Measurements from ENCODE around the gene PRSS12. TPM values are rescaled to one million over a fixed set of nuclear protein-coding genes. Genes with fewer than 3 reads are reported as not detected.

PRSS12 gene
- total and polyA plus RNA-seq, 2 donors (not counting 3 experiments of a cell fraction or from before 2014, with no cell fraction given), result 0.22 to 0.55 TPM

- TF ChIP-seq MAX (IDR thresholded peaks at IDR 0.05; ENCODE audit: insufficient read depth, insufficient read length) (no peak), JUN (IDR thresholded peaks at IDR 0.05; ENCODE audit: borderline replicate concordance, insufficient read depth, insufficient read length, low read depth) (no peak), CTCF (IDR thresholded peaks at IDR 0.05; ENCODE audit: extremely low read depth in 1 of 2, insufficient read depth in 1 of 2, low read depth in 1 of 2, low read length in 2 of 2) (no peak), POLR2AphosphoS5 (IDR thresholded peaks at IDR 0.05; ENCODE audit: insufficient read depth, low read depth, low read length) (no peak), GATA2 (IDR thresholded peaks at IDR 0.05; ENCODE audit: insufficient read depth, insufficient read length, low read depth, low read length) (no peak), POLR2A (IDR thresholded peaks at IDR 0.05; ENCODE audit: low read depth, low read length) (no peak)
- Histone ChIP-seq H2AFZ (ENCODE audit: low read depth, low read length) (no peak overlapping the region), H3K9ac (replicated peaks; ENCODE audit: extremely low read depth, insufficient read depth, low read length) (no peak overlapping the region), H3K4me2 (ENCODE audit: insufficient read depth, low read length) (no peak overlapping the region), H3K36me3 (ENCODE audit: control insufficient read depth in 2 of 2, extremely low read depth in 1 of 2, insufficient read depth in 2 of 2, low read length in 2 of 2) (no peaks in the 10 kb centered on the region), H3K4me3 (replicated peaks in 1 of 3; ENCODE audit: insufficient read depth in 1 of 3, low read depth in 1 of 3, low read length in 3 of 3) (no peak overlapping the region), H3K4me1 (ENCODE audit: control insufficient read depth, extremely low read depth, insufficient read depth, low read length) (no peaks in the 10 kb centered on the region), H4K20me1 (replicated peaks; ENCODE audit: control insufficient read depth, extremely low read depth, insufficient read depth, low read length) (no peaks in the 10 kb centered on the region), H3K27ac (ENCODE audit: insufficient read depth, low read depth, low read length) (no peak overlapping the region), H3K79me2 (ENCODE audit: control insufficient read depth, insufficient read depth, low read length) (no peaks in the 10 kb centered on the region), H3K27me3 (ENCODE audit: control insufficient read depth in 2 of 2, insufficient read depth in 2 of 2, low read length in 2 of 2) (no peaks in the 10 kb centered on the region), H3K9me1 (replicated peaks; ENCODE audit: control insufficient read depth, extremely low read depth, insufficient read depth, low read length) (no peaks in the 10 kb centered on the region), H3K9me3 (replicated peaks; ENCODE audit: control insufficient read depth, insufficient read depth, low read length) (no peaks in the 10 kb centered on the region)
- ChIA-PET POLR2A (no interaction called here), CTCF (no interaction called here)
- DNase-seq (ENCODE audit: low read depth, low spot score) (no peak), FAIRE-seq (no peak)
- intact Hi-C loops (cut with micrococcal nuclease) (no loop called here), dilution Hi-C loops (cut with MboI; ENCODE audit: extremely low pct_ligation_motif_present, low sequenced_read_pairs) (no loop called here)
- no TSS peak for BruUV-seq (replicated peaks)
Observed at GRCh38 chr4:118237531-118237930, 115.3 kb downstream of the PRSS12 start.

Measured in endothelial cell of umbilical vein (primary cell).